Measurements from ENCODE around the gene GSE1.

DNA sequence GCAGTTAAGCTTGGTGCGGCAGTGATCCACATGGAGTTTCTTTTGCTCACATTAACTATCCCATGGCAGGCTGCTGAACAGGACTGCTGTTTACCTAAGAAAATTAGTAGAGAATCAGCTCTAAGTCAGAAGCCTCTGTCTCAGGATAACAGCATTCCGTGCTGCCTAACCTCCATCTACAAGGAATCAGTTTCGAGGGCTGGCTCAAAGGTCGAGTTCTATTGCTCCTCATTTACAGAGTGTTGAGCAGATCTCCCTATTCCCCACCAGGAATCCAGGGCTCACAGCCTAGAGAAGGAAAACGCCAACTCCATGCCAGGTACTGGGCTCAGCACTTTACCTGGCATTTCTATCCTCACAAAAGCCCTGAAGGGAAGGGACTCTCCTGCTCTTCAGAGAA, 65.7 kb downstream of the GSE1 start:
- no peak for TF ChIP-seq POLR2A (IDR thresholded peaks at IDR 0.05; ENCODE audit: low read length)
- no peak for TF ChIP-seq GATA1 (IDR thresholded peaks at IDR 0.05; ENCODE audit: low read depth, low read length)
